ENCODE data around the gene TAF1L.

GRCh38 chr9:32644698-32645097 lies 9.2 kb upstream of the TAF1L start:
- TF ChIP-seq, protein P1, sequence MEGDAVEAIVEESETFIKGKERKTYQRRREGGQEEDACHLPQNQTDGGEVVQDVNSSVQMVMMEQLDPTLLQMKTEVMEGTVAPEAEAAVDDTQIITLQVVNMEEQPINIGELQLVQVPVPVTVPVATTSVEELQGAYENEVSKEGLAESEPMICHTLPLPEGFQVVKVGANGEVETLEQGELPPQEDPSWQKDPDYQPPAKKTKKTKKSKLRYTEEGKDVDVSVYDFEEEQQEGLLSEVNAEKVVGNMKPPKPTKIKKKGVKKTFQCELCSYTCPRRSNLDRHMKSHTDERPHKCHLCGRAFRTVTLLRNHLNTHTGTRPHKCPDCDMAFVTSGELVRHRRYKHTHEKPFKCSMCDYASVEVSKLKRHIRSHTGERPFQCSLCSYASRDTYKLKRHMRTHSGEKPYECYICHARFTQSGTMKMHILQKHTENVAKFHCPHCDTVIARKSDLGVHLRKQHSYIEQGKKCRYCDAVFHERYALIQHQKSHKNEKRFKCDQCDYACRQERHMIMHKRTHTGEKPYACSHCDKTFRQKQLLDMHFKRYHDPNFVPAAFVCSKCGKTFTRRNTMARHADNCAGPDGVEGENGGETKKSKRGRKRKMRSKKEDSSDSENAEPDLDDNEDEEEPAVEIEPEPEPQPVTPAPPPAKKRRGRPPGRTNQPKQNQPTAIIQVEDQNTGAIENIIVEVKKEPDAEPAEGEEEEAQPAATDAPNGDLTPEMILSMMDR (IDR thresholded peaks at IDR 0.05) = no peak
- TF ChIP-seq POLR2A (IDR thresholded peaks at IDR 0.05) = no peak

All from right lobe of liver (tissue), 4 donors.